ENCODE results near the gene OR2V1.

DNA sequence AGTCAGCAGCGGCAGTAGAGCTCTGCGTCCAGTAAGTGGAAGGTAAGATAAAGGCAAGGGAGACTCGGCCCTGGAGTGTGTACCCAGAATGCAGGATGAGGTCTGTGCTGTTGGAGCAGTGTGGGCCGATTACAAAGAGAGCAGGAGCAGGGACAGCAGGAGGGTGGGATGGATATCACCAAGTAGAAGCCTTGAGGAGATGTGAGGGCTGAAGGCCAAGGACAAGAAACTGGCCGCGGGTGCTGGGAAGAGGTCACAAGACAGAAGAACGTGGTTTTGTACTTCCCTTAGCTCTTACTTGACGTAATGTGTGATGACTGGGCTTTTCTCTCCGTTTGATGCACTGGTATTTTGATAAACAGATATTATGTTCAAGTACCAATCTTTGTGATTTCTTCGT is 43.7 kb downstream of the OR2V1 start:
- TF ChIP-seq, protein P1, sequence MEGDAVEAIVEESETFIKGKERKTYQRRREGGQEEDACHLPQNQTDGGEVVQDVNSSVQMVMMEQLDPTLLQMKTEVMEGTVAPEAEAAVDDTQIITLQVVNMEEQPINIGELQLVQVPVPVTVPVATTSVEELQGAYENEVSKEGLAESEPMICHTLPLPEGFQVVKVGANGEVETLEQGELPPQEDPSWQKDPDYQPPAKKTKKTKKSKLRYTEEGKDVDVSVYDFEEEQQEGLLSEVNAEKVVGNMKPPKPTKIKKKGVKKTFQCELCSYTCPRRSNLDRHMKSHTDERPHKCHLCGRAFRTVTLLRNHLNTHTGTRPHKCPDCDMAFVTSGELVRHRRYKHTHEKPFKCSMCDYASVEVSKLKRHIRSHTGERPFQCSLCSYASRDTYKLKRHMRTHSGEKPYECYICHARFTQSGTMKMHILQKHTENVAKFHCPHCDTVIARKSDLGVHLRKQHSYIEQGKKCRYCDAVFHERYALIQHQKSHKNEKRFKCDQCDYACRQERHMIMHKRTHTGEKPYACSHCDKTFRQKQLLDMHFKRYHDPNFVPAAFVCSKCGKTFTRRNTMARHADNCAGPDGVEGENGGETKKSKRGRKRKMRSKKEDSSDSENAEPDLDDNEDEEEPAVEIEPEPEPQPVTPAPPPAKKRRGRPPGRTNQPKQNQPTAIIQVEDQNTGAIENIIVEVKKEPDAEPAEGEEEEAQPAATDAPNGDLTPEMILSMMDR (IDR thresholded peaks at IDR 0.05 in 4 of 5, conservative IDR thresholded peaks at IDR 0.05 in 1 of 5) = no peak
- no peak for TF ChIP-seq POLR2A (IDR thresholded peaks at IDR 0.05)
